Endodermal cell (in vitro differentiated cells): Measurements from ENCODE around the gene CDKN1C. TPM values are rescaled to one million over a fixed set of nuclear protein-coding genes. Genes with fewer than 3 reads are reported as not detected.

ENCODE experiments used
- DNase-seq: peaks from one replicate; pipeline ENCODE4 v3.0.0-alpha.2; 2017
- H3K27ac ChIP-seq: 2 replicates; pipeline ENCODE4 v1.5.1; 2013; ENCODE audit warnings: mild to moderate bottlenecking, low read depth, low read length, moderate library complexity
- H3K27me3 ChIP-seq: 2 replicates; pipeline ENCODE4 v1.6.1; 2013; ENCODE audit warnings: mild to moderate bottlenecking, low read length, moderate library complexity; ENCODE audit not compliant: insufficient read depth, control insufficient read depth, poor library complexity, severe bottlenecking
- H3K36me3 ChIP-seq: 2 replicates; pipeline ENCODE4 v1.7.0; 2013; ENCODE audit warnings: mild to moderate bottlenecking, low read length, moderate library complexity; ENCODE audit not compliant: control insufficient read depth, insufficient read depth
- H3K4me1 ChIP-seq: one replicate; pipeline ENCODE4 v1.7.0; 2013; ENCODE audit warnings: low read length; ENCODE audit not compliant: control insufficient read depth, insufficient read depth
- H3K4me3 ChIP-seq: 2 replicates; pipeline ENCODE4 v1.5.1; 2013; ENCODE audit warnings: mild to moderate bottlenecking, low read length, moderate library complexity
- H3K9ac ChIP-seq: 2 replicates; pipeline ENCODE4 v1.6.1; 2013; ENCODE audit warnings: mild to moderate bottlenecking, low read length, moderate library complexity; ENCODE audit not compliant: poor library complexity, severe bottlenecking; ENCODE audit errors: extremely low read depth
- H3K9me3 ChIP-seq: 2 replicates; pipeline ENCODE4 v1.6.1; 2013; ENCODE audit warnings: mild to moderate bottlenecking, low read length, moderate library complexity; ENCODE audit not compliant: control insufficient read depth
- H3K27ac Mint-ChIP-seq: 2 replicates; pipeline ENCODE4 v1.8.0; 2020; ENCODE audit warnings: mixed read lengths
- H3K27me3 Mint-ChIP-seq: 2 replicates; pipeline ENCODE4 v1.8.0; 2021; ENCODE audit warnings: mild to moderate bottlenecking, mixed read lengths; ENCODE audit not compliant: insufficient read depth
- H3K36me3 Mint-ChIP-seq: 2 replicates; pipeline ENCODE4 v1.8.0; 2020; ENCODE audit warnings: low read depth, mixed read lengths
- H3K4me1 Mint-ChIP-seq: 2 replicates; pipeline ENCODE4 v1.8.0; 2020; ENCODE audit warnings: mixed read lengths
- H3K4me3 Mint-ChIP-seq: 2 replicates; pipeline ENCODE4 v1.8.0; 2020; ENCODE audit warnings: mild to moderate bottlenecking, moderate library complexity, mixed read lengths
- H3K9me3 Mint-ChIP-seq: 2 replicates; pipeline ENCODE4 v1.8.0; 2020; ENCODE audit warnings: mild to moderate bottlenecking, mixed read lengths
- WGBS, 2 experiments: methylation state at CpG; one replicate each; pipeline versions ENCODE4 v1.1.5 to v1.1.7; 2013; ENCODE audit warnings: missing lambda C conversion rate in 2 of 2, mixed read lengths in 1 of 2; ENCODE audit not compliant: insufficient coverage in 1 of 2, insufficient read length in 1 of 2; 5-methylcytosine and 5-hydroxymethylcytosine counted together
- total RNA-seq, 2 donors: library from RNA; stranded (reverse); fragmentation: NEBNext Ultra II Directional in 1 of 2; extraction: Animal tissue kit (Norgen Biotek cat#: 25700) in 1 of 2; gene quantifications; 2 replicates in 1 of 2; 3 replicates in 1 of 2; pipeline ENCODE4 v1.2.1, GENCODE V29; 2021
- TF ChIP-seq, protein P1 (sequence below): fragments of 200-600 bp; sonication (generic); conservative IDR thresholded peaks from 2 replicates; pipeline ENCODE4 v1.5.0; 2021; ENCODE audit warnings: antibody characterized with exemption, mild to moderate bottlenecking

The CDKN1C gene
- total RNA-seq, 2 donors from 2014 or later: 37.6 to 60.9 TPM

DNA sequence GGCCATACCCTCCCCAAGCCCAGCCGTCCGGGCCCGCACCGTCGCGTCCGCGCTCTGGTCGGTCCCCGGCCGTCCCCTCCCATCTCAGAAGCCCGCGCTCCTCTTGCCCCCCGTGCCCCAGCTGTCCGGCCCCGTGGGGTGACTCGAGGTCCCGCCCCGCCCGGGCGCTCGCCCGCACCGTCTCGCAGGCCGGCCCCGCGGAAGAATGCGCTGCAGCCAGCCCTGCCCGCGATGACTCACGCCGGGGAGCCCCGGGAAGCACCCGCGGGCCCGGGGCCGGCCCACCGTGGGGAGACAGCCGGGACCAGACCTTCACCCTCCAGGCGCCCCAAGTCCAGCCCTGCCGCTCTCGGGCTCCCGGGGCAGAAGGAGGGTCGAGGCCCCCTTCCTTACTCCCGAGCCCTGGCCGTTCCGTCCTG is 44.0 kb upstream of the CDKN1C start:
- Mint-ChIP-seq H3K4me3 (peak overlapping the region; percentile 63), H3K4me1 (peaks cover 8% of the 10 kb centered on the region), H3K9me3 (no peaks in the 10 kb centered on the region), H3K27me3 (peaks cover 38% of the 10 kb centered on the region), H3K27ac (no peak overlapping the region), H3K36me3 (no peaks in the 10 kb centered on the region)
- Histone ChIP-seq H3K9ac (peak overlapping the region; percentile 38), H3K4me1 (no peaks in the 10 kb centered on the region), H3K9me3 (no peaks in the 10 kb centered on the region), H3K36me3 (no peaks in the 10 kb centered on the region), H3K4me3 (peak overlapping the region; percentile 71), H3K27me3 (peaks cover 33% of the 10 kb centered on the region), H3K27ac (no peak overlapping the region)
- TF ChIP-seq, protein P1, sequence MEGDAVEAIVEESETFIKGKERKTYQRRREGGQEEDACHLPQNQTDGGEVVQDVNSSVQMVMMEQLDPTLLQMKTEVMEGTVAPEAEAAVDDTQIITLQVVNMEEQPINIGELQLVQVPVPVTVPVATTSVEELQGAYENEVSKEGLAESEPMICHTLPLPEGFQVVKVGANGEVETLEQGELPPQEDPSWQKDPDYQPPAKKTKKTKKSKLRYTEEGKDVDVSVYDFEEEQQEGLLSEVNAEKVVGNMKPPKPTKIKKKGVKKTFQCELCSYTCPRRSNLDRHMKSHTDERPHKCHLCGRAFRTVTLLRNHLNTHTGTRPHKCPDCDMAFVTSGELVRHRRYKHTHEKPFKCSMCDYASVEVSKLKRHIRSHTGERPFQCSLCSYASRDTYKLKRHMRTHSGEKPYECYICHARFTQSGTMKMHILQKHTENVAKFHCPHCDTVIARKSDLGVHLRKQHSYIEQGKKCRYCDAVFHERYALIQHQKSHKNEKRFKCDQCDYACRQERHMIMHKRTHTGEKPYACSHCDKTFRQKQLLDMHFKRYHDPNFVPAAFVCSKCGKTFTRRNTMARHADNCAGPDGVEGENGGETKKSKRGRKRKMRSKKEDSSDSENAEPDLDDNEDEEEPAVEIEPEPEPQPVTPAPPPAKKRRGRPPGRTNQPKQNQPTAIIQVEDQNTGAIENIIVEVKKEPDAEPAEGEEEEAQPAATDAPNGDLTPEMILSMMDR: no peak
- no peak for DNase-seq
- WGBS, 2 experiments: 3 to 5% methylated on average over 10 to 48 of the region's 48 CpGs

DNA sequence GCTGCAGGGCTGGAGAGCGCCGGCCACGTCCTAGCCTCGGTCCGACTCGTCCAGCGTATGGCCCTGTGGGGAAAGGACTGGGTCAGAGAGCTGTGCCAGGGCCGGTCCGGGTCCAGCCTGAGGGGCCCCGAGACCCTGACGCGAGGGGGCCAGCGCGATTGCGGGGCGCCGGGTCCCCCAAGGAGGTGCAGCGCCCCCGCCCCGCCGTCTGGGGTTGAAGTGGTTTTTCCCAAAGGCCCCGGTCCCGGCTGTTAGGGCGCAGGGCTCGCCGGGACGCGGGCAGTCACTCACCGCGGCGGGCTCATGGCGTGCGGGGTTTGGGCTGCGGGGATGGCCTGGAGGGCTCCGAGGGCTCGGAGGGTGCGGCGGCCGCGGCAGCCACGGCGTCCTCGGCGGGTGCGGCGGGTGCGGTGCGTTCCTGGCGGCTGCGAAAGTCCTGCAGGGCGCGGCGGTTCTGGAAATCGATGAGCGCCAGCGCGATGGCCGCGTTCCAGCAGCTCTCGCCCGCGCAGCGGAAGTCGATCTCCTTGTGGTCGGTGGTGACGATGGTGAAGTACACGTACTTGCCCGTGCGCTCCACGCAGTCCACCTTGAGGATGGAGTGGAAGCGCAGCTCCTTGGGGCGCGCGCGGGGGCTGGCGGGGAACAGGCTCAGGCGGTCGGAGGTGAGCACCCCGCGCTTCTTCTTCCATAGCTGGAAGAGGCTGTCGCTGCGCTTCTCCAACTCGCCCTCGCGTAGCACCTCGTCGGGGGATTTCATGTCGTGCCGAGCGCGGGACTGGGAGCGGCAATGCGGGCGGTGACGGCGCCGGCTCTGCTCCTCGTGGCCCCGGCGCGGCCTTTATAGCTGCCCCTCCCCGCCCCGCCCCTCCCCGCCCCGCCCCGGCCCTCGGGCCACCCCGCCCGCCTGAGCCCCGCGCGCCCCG is 43.3 kb upstream of the CDKN1C start, which contains the start of gene PHLDA2:
PHLDA2 (minus strand) TSS at position 816 of the 926 bp plus-strand sequence; CDS start at position 760, 56 bp downstream.
- H3K4me3 Mint-ChIP-seq: peak within 1 kb of the TSS; percentile 63
- H3K36me3 ChIP-seq: no peaks in the 10 kb centered on the region
- TF ChIP-seq, protein P1: no peak
- no peaks in the 10 kb centered on the region for H3K9me3 ChIP-seq
- H3K4me3 ChIP-seq: peak within 1 kb of the TSS; percentile 75
- H3K4me1 ChIP-seq: no peaks in the 10 kb centered on the region
- H3K9ac ChIP-seq: peak within 1 kb of the TSS; percentile 38
- peak within 1 kb of the TSS; percentile 76 for H3K27ac Mint-ChIP-seq
- peaks cover 8% of the 10 kb centered on the region for H3K4me1 Mint-ChIP-seq
- peak; percentile 87 for DNase-seq
- peaks cover 38% of the 10 kb centered on the region for H3K27me3 Mint-ChIP-seq
- WGBS, 2 experiments: 1% methylated on average over 51 to 109 of the region's 113 CpGs
- no peak within 1 kb of the TSS for H3K27ac ChIP-seq
- H3K36me3 Mint-ChIP-seq: no peaks in the 10 kb centered on the region
- peaks cover 33% of the 10 kb centered on the region for H3K27me3 ChIP-seq
- H3K9me3 Mint-ChIP-seq: no peaks in the 10 kb centered on the region

DNA sequence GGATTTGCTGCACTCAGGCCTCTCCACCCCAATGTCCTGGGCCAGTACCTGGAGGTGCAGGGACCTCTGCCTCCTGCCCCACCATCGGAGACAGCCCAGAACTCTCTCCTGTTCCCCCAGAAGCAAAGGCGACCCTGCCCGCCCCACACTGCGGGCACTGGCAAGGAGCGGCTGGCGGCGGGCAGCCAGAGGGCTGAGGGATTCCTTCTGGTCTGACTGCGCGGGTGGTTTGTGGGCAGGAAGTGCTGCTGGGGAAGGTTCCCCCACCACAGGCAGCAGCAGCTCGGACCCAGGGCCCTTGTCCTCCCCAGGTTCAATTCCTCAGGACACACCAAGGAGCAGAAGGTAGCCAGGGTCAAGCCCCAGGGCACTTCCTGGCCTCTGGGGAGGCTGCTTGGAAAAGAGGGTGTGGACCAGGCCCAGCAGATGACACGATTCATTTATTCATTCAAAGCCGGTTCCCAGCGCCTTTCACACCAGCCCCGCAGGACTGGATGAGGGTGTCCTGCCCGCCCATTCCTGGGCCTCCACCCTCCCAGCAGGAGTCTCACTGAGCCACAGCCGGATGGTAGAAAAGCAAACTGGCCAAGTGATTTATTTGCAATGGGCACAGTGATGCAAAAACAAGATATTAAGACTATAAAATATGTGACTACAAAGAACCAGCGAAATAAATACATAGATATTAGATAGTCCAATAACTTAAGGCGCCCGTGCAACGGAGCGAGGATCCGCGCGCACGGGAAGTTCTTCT is 42.5 kb upstream of the CDKN1C start:
- peaks cover 8% of the 10 kb centered on the region for H3K4me1 Mint-ChIP-seq
- H3K27ac ChIP-seq: no peak overlapping the region
- no peaks in the 10 kb centered on the region for H3K9me3 ChIP-seq
- no peak overlapping the region for H3K9ac ChIP-seq
- peaks cover 38% of the 10 kb centered on the region for H3K27me3 Mint-ChIP-seq
- no peaks in the 10 kb centered on the region for H3K36me3 Mint-ChIP-seq
- H3K36me3 ChIP-seq: no peaks in the 10 kb centered on the region
- no peak overlapping the region for H3K27ac Mint-ChIP-seq
- peaks cover 33% of the 10 kb centered on the region for H3K27me3 ChIP-seq
- H3K4me3 ChIP-seq: peak overlapping the region; percentile 75
- no peak for DNase-seq
- WGBS, 2 experiments: 5 to 37% methylated on average over 14 to 25 of the region's 25 CpGs
- no peaks in the 10 kb centered on the region for H3K9me3 Mint-ChIP-seq
- TF ChIP-seq, protein P1: no peak
- H3K4me1 ChIP-seq: no peaks in the 10 kb centered on the region
- peak overlapping the region; percentile 63 for H3K4me3 Mint-ChIP-seq
